GM12872 (cell line): ENCODE data around the gene GCNT2.

Experiments used
- CTCF ChIP-seq: IDR thresholded peaks from 3 replicates; pipeline ENCODE4 v1.5.1; 2011; ENCODE audit warnings: low read depth, mild to moderate bottlenecking, low read length, moderate library complexity; ENCODE audit not compliant: insufficient read depth

The GCNT2 gene

GRCh38 chr6:10578723-10579122 is 57.6 kb downstream of the GCNT2 start:
- TF ChIP-seq CTCF = no peak

GRCh38 chr6:10579803-10580202 is 58.7 kb downstream of the GCNT2 start:
- TF ChIP-seq CTCF = no peak

GRCh38 chr6:10580570-10580969 is 59.4 kb downstream of the GCNT2 start:
- no peak for TF ChIP-seq CTCF

GRCh38 chr6:10582774-10583508 is 61.8 kb downstream of the GCNT2 start:
- TF ChIP-seq CTCF = no peak

- no peak for TF ChIP-seq CTCF
Observed at GRCh38 chr6:10583509-10583901, 62.4 kb downstream of the GCNT2 start.

GRCh38 chr6:10584607-10585006 is 63.5 kb downstream of the GCNT2 start:
- no peak for TF ChIP-seq CTCF

- TF ChIP-seq CTCF = no peak
Observed at GRCh38 chr6:10585209-10585845, 64.2 kb downstream of the GCNT2 start.
